PC-3 (cell line): ENCODE measurements around the gene CRIP2. TPM values are rescaled to one million over a fixed set of nuclear protein-coding genes. Genes with fewer than 3 reads are reported as not detected.

Source experiments
- ATAC-seq: fragments of 200-7000 bp; cut with Tn5 transposase; 2 replicates; pipeline ENCODE4 v1.9.1; 2020; ENCODE audit warnings: mild to moderate bottlenecking, moderate library complexity
- BruUV-seq: library from RNA; stranded (reverse); fragments of 400-500 nt; replicated peaks from 2 replicates; lab custom pipeline; 2021; lab: Mats Ljungman, UMichigan
- CTCF ChIA-PET: fragments of 300-600 bp; sonication (Branson Sonifier 250); formaldehyde crosslinking; loops from one replicate; lab custom pipeline; 2022; ENCODE audit warnings: antibody characterized with exemption; lab: Charles Lee
- POLR2A ChIA-PET: fragments of 300-600 bp; sonication (Branson Sonifier 250); formaldehyde crosslinking; loops from one replicate; lab custom pipeline; 2022; ENCODE audit warnings: antibody characterized with exemption; ENCODE audit not compliant: unreplicated experiment; lab: Charles Lee
- DNase-seq: peaks from one replicate; pipeline ENCODE4 v3.0.0-alpha.2; 2015
- H2AFZ ChIP-seq: fragments of 300-600 bp; sonication (generic); 2 replicates; pipeline ENCODE4 v1.6.0; 2016; ENCODE audit warnings: antibody characterized with exemption, low read length
- H3F3A ChIP-seq: fragments of 300-600 bp; sonication (generic); one replicate; pipeline ENCODE4 v1.6.0; 2017; ENCODE audit warnings: antibody characterized with exemption, low read length, control low read depth, mild to moderate bottlenecking; ENCODE audit not compliant: unreplicated experiment
- H3K27ac ChIP-seq: fragments of 300-600 bp; sonication (generic); 2 replicates; pipeline ENCODE4 v1.5.1; 2016; ENCODE audit warnings: mild to moderate bottlenecking, low read length
- H3K27me3 ChIP-seq: fragments of 300-600 bp; sonication (generic); 2 replicates; pipeline ENCODE4 v1.6.1; 2016; ENCODE audit warnings: low read length, mixed read lengths
- H3K36me3 ChIP-seq: fragments of 300-600 bp; sonication (generic); 2 replicates; pipeline ENCODE4 v1.6.1; 2016; ENCODE audit warnings: low read depth, mixed run types, low read length, mixed read lengths
- H3K4me1 ChIP-seq: fragments of 300-600 bp; sonication (generic); 2 replicates; pipeline ENCODE4 v1.5.1; 2016; ENCODE audit warnings: low read length; ENCODE audit not compliant: insufficient read depth
- H3K4me2 ChIP-seq: fragments of 300-600 bp; sonication (generic); 2 replicates; pipeline ENCODE4 v1.6.0; 2016; ENCODE audit warnings: low read length
- H3K4me3 ChIP-seq: fragments of 300-600 bp; sonication (generic); 2 replicates; pipeline ENCODE4 v1.5.1; 2016; ENCODE audit warnings: mild to moderate bottlenecking, low read length, mixed read lengths
- H3K79me2 ChIP-seq: fragments of 300-600 bp; sonication (generic); 2 replicates; pipeline ENCODE4 v1.6.1; 2017; ENCODE audit warnings: low read length, mixed read lengths
- H3K9ac ChIP-seq: fragments of 300-600 bp; sonication (generic); 2 replicates; pipeline ENCODE4 v1.6.0; 2016; ENCODE audit warnings: mild to moderate bottlenecking, low read length
- H3K9me2 ChIP-seq: fragments of 300-600 bp; sonication (generic); replicated peaks from 2 replicates; pipeline ENCODE4 v1.6.1; 2016; ENCODE audit warnings: mixed run types, low read length, mixed read lengths
- H3K9me3 ChIP-seq: fragments of 300-600 bp; sonication (generic); 2 replicates; pipeline ENCODE4 v1.6.1; 2016; ENCODE audit warnings: low read length, mixed read lengths
- H4K20me1 ChIP-seq: fragments of 300-600 bp; sonication (generic); 2 replicates; pipeline ENCODE4 v1.6.1; 2016; ENCODE audit warnings: low read length, mixed read lengths
- CTCF ChIP-seq: fragments of 300-600 bp; sonication (generic); conservative IDR thresholded peaks from 2 replicates; pipeline ENCODE4 v1.5.1; 2017; ENCODE audit warnings: antibody characterized with exemption, low read depth, mild to moderate bottlenecking, low read length
- EZH2 ChIP-seq: fragments of 300-600 bp; sonication (generic); IDR thresholded peaks from one replicate; pipeline ENCODE4 v1.6.1; 2017; ENCODE audit warnings: antibody characterized with exemption, mild to moderate bottlenecking, low read length; ENCODE audit not compliant: unreplicated experiment
- EZH2phosphoT487 ChIP-seq: fragments of 300-600 bp; sonication (generic); IDR thresholded peaks from 2 replicates; pipeline ENCODE4 v1.6.1; 2018; ENCODE audit warnings: mild to moderate bottlenecking, antibody characterized with exemption, low read length, borderline replicate concordance
- intact Hi-C: fragments of 100-400 bp; cut with micrococcal nuclease; formaldehyde crosslinking; loops from 2 replicates; pipeline ENCODE4 v1.9.0; 2023
- total RNA-seq: library from RNA; depleted of rRNA; stranded (reverse); fragments of >200 nt; gene quantifications from 2 replicates; pipeline ENCODE4 v1.2.3, GENCODE V29; 2014

Gene CRIP2
- total RNA-seq, 1 experiment from 2014 or later, result 100 TPM

DNA sequence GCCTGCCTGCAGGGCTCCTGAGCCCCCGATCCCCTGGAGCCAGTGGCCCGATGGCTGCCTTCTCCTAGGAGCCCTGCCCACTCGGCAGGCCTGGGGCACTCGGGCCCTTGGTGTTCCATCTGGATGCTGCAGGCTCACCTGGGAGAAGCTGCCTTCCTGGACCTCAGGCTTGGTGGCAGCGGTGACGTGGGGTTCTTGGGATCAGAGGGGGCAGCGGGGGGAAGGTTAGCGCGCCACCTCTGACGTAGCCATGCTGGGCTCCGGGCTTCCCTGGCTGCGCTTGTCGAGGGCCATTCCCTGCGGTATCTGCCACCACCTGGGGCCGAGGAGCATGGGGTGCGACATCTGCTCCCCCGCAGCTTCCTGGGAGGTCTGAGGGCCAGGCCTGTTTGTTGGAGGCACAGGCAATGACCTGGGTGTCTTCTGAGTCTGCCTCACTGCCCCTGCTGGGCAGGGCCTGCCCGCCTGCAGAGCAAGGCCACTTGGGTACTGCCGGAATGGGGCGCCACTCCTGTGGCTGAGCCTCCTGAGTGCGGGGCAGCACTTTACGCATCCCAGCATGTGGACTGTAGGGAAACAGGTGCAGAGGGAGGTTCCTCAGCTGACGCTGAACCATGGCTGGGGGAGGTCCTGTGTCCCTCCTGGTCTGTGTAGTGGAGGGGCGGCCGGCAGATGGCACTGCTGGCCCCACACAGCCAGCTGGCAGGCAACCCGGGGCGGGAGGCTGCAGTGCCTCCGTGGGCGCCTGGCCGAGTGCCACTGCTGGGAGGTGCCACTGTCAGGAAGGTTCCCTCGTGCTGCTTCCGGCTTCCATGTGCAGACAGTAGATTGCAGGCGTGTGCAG is 34.7 kb upstream of the CRIP2 start:
- no TSS peak for BruUV-seq
- H3K4me2 ChIP-seq, result no peak overlapping the region
- CTCF ChIA-PET, result no interaction called here
- no peaks in the 10 kb centered on the region for H3K9me2 ChIP-seq
- H3K4me3 ChIP-seq, result no peak overlapping the region
- H4K20me1 ChIP-seq, result peaks cover 19% of the 10 kb centered on the region
- intact Hi-C loops, result no loop called here
- H3K9me3 ChIP-seq, result no peaks in the 10 kb centered on the region
- peaks cover 5% of the 10 kb centered on the region; the same call in 1 of the 2 replicates for H3K36me3 ChIP-seq
- no peak overlapping the region for H3K27ac ChIP-seq
- ATAC-seq (no peak), DNase-seq (no peak)
- no peaks in the 10 kb centered on the region for H3F3A ChIP-seq
- H3K4me1 ChIP-seq, result no peaks in the 10 kb centered on the region
- peaks cover 41% of the 10 kb centered on the region for H3K79me2 ChIP-seq
- no peak overlapping the region for H3K9ac ChIP-seq
- no peak overlapping the region for H2AFZ ChIP-seq
- POLR2A ChIA-PET, result no interaction called here
- TF ChIP-seq EZH2phosphoT487 (no peak), EZH2 (no peak), CTCF (no peak)
- H3K27me3 ChIP-seq, result no peaks in the 10 kb centered on the region

DNA sequence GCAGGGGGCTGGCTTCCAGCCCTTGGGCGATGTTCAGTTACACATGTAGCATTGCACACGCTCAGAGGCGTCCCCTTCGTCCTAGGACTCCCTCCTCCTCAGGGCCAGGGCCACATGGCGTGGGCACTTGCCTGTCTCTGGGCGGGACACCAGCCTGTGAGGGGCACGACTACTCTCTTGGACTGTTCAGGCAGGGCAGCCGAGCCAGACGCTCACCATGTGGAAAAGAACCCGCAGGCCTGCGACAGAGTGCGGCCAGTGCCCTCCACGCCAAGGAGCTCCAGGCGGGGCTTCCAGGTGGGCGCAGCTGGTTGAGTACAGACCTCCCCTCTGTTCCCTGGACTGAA is 34.1 kb upstream of the CRIP2 start:
- no peaks in the 10 kb centered on the region for H3K9me3 ChIP-seq
- BruUV-seq, result no TSS peak
- ChIA-PET CTCF (no interaction called here), POLR2A (no interaction called here)
- ATAC-seq (no peak), DNase-seq (no peak)
- H3F3A ChIP-seq, result no peaks in the 10 kb centered on the region
- no peaks in the 10 kb centered on the region for H3K27me3 ChIP-seq
- H3K27ac ChIP-seq, result no peak overlapping the region
- H3K4me3 ChIP-seq, result no peak overlapping the region
- no peak for TF ChIP-seq EZH2
- TF ChIP-seq EZH2phosphoT487, result no peak
- no peak for TF ChIP-seq CTCF
- H3K9me2 ChIP-seq, result no peaks in the 10 kb centered on the region
- no peaks in the 10 kb centered on the region for H3K4me1 ChIP-seq
- peaks cover 35% of the 10 kb centered on the region for H3K79me2 ChIP-seq
- peaks cover 5% of the 10 kb centered on the region; the same call in 1 of the 2 replicates for H3K36me3 ChIP-seq
- H4K20me1 ChIP-seq, result peaks cover 16% of the 10 kb centered on the region; the same call in 1 of the 2 replicates
- no peak overlapping the region for H3K4me2 ChIP-seq
- intact Hi-C loops, result no loop called here
- H3K9ac ChIP-seq, result no peak overlapping the region
- H2AFZ ChIP-seq, result no peak overlapping the region

- Histone ChIP-seq H3K9ac (no peak overlapping the region), H3K27me3 (no peaks in the 10 kb centered on the region), H4K20me1 (peaks cover 16% of the 10 kb centered on the region; the same call in 1 of the 2 replicates), H3K4me2 (no peak overlapping the region), H3K9me3 (no peaks in the 10 kb centered on the region), H2AFZ (no peak overlapping the region), H3K79me2 (peaks cover 31% of the 10 kb centered on the region), H3F3A (no peaks in the 10 kb centered on the region), H3K4me1 (no peaks in the 10 kb centered on the region), H3K9me2 (no peaks in the 10 kb centered on the region), H3K36me3 (peaks cover 5% of the 10 kb centered on the region; the same call in 1 of the 2 replicates), H3K4me3 (no peak overlapping the region), H3K27ac (no peak overlapping the region)
- ATAC-seq, result no peak
- CTCF ChIA-PET, result no interaction called here
- TF ChIP-seq EZH2 (no peak), EZH2phosphoT487 (no peak)
- intact Hi-C loops, result no loop called here
- no peak for DNase-seq
- POLR2A ChIA-PET, result no interaction called here
- BruUV-seq, result no TSS peak
Measured at GRCh38 chr14:105440992-105441391, 33.6 kb upstream of the CRIP2 start.
